NK-92 (cell line): ENCODE results near the gene KRTAP5-6.
"Not testable (repeated sequence)": the region's sequence is repeated elsewhere in the genome, so short reads cannot be mapped to it uniquely, and the experiment has no call there.

Source experiments
- DNase-seq: peaks from one replicate; lab custom pipeline; 2025; ENCODE audit not compliant: unreplicated experiment; lab: John Stamatoyannopoulos, UW

Gene KRTAP5-6

DNA sequence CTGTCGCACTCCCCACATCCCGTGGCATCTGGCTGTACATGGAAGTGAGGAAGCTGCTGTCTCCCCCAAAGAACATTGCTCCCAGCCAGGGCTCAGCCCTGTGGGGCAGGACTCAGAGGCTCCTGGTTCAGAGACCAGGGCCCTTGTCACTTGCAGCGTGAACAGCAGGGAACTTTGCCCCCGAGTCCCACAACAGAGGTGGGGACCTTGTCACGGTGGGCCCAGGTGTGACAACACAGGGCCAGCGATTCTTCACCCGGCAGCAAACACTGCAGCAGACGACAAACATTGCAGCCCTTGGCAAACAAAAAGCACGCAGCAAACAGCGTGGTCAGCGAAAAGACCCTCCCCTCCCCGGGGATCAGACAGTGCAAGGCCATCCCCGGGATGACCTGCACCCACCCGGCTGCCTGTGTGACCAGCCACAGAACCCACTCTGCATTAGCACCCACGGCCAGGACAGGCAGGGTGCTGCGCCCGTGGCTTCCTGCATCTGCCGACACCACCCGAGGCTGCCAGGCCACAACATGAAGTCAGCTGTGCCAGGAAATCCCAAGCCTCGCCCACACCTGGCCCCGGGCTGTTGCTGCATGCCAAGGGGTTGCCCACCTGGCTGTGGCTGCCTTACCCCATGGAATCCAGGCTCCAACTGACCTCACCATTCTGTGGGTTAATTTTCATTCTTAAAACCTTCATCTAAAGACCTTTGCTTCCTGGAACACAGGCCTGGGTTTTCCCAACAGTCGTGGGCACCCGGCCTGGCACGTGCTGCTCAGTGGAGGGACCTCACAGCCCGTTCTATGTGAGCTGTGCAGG, 35.3 kb upstream of the KRTAP5-6 start:
- not testable (repeated sequence) for DNase-seq

DNA sequence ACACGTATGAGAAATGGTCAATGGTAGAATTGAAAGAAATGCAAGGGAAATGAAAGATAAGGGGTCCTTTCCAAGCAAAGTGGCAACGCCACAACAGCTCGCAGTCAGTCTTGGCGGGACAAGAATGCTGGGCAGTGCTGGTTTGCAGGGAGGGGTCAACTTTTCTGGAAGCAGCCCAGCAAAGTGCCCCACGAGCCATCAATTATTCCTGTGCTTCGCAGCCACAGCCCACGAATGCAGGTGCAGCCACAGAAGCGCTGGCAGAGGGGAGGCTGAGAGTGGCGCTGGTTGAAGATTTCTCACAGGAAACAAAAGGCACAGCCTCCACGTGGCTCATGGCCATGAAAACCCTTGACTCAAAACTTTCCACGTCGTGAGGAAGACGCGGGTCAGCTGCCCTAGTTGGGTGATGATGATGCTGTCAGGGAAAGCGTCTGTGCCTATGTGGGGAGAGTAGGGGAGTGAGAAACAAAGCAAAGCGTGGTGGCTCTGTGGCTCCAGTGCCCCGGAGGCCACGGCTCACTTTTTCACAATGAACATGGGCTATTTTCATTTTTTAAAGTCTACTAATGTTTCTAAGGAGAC, 34.2 kb upstream of the KRTAP5-6 start:
- DNase-seq = not testable (repeated sequence)

DNA sequence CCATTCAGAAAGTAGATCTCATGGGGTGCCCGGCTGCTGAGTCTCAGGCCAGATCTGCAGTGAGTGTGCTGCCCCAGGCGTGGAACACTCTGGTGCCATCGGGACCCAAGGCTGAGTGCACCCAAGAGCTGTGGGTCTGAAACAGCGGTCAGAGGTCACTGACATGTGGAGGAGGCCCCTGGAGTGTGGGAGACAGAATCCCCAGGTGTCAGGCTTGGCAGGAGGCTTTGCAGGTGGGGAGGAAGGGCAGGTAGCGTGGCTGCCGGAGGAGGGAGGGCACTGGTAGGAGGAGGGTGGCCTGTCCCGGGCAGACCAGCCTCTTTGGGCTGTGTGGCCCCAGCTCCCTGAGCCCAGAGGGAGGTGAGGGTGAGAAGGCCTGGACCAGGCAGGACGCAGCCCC, 31.7 kb upstream of the KRTAP5-6 start:
- DNase-seq = no peak

GRCh38 chr11:1667121-1667850, 29.7 kb upstream of the KRTAP5-6 start:
- DNase-seq = no peak

GRCh38 chr11:1667906-1668305, 29.1 kb upstream of the KRTAP5-6 start:
- no peak for DNase-seq

DNA sequence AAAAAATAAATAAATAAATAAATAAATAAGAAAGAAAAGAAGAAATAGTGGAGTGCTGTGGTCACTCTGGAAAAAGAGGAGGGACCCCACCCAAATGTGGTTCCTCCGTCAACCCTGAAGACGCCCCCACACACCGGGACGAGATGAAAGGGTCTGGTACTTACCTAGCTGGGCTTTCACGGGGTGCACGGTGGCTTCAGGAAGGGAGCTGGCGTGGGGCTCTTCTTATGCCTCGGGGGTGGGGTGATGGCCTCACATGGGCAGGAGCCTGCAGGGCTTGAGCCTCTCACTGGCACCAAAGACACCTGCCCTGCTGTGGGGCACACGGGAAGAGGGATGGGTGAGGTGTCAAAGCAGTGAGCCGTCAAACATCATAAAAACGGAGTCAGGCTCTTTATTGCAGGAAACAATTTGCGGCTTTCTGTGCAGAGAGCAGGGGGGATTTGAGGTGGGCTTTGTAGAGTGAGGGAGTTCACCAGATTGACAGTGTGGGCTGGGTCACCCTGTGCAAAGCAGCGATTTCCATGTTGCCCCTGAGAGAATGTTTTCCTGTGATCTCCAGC, 28.0 kb upstream of the KRTAP5-6 start:
- no peak for DNase-seq

DNA sequence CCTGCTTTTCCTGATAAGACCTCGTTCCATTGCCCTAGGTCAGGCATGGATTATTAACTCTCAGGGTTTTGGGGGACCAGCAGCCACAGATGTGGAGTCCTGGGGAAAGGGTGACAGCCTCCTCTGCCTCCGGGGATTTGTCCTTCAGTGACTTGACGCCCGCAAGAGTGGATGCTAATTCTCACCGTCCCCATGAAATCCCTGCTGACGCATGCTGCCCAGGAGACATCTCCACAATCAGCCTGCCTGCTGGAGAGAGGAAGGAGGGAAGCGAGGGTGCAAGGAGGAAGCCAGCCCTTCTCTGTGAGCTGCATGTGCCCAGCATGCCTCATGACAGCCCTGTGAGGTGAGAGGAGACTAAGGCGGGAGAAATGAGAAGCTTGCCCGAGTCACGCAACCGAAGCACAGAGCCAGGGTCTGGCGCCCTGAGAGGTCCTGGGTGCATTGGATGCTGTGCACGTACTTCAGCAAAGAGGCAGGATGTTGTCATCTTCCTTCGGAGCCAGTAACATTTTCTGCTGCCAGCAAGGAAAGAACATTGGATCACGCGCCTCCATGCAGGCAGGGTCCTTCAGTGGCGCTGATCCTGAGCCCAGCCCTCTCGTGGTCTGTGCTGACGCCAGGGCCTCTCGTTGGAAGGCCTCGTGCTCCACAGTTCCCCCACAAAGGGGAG, 27.3 kb upstream of the KRTAP5-6 start:
- no peak for DNase-seq

GRCh38 chr11:1670457-1670856, 26.5 kb upstream of the KRTAP5-6 start:
- DNase-seq = not testable (repeated sequence)

DNA sequence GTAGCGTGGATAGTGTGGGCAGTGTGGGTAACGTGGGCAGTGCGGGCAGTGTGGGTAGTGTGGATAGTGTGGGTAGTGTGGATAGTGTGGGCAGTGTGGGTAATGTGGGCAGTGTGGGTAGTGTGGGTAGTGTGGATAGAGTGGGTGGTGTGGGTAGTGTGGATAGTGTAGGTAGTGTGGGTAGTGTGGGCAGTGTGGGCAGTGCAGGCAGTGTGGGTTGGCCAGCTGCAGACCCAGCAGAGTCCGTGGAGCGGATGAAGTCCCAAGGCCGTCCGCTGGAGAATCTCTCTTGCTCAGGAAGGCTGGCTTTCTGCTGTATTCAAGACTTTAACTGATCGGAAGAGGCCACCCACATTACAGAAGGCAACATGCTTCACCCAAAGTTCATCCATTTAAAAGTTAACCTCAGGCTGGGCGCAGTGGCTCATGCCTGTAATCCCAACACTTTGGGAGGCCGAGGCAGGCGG, 26.1 kb upstream of the KRTAP5-6 start:
- no peak for DNase-seq

GRCh38 chr11:1671658-1672057, 25.3 kb upstream of the KRTAP5-6 start:
- DNase-seq = no peak

DNA sequence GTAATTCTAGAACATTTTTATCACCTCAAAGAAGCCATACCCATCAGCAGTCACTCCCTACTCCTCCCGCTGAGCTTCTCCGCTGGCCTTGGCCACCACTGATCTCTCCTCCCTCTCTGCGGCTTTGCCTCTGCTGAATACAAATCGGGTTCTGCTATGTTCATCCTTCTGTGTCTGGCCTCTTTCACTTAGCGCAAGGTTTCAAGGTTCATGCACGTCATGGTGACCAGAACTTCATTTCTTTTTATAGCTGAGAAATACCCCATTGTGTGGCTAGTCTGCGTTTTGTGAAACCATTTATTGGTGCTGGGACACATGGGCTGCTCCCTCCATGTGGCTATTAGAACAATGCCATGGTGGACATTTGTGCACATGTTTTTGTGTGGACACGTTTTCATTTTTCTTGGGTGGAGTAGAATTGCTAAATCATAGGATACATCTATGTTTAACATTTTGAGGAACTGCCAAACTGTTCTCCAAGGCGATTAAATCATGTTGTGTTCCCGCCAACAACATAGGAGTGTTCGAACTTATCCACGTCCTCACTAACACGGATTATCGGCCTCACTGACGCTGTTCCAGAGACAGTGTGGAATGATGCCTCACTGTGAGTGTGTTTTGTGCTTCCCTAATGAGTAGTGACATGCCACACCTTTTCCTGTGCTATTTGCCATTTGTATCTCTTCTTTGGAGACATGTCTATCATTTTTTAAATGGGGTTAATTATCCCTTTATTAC, 24.2 kb upstream of the KRTAP5-6 start:
- no peak for DNase-seq

DNA sequence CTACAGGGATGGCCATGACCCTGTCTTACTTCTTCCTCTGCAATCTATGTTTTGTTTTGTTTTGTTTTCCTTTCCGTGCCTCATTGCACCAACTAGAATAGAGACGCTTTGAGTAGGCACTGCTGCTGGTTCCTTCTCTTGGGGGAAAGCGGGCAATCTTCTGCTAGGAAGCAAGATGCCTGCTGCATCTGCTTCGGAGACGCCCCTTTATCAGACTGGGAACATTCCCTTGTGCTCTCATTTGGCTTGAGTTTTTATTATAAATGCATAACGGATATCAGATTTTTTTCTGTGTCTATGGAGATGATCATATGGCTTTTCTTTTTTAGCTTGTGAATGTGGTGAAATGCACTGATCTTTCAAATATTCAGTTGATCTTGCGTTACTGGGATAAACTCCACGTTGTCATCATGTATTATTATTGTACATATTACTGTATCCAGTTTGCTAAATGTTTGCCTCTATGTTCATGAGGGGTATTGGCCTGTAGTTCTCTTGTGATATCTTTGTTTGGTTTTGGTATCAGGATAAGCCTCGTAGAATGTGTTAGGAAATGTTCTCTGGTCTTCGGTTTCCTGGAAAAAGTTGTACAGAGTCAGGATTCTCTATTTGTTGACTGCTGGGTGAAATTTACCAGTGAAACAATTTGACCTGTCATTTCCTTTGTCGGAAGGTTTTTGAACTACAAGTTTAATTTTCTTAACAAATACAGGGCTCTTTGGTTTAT, 23.4 kb upstream of the KRTAP5-6 start:
- DNase-seq = no peak

- DNase-seq = no peak
Measured at GRCh38 chr11:1674173-1675131, 22.5 kb upstream of the KRTAP5-6 start.

- no peak for DNase-seq
Measured at GRCh38 chr11:1675536-1676228, 21.3 kb upstream of the KRTAP5-6 start.

GRCh38 chr11:1676229-1676740, 20.7 kb upstream of the KRTAP5-6 start:
- DNase-seq = no peak

GRCh38 chr11:1679881-1680280, 17.1 kb upstream of the KRTAP5-6 start:
- DNase-seq = no peak

GRCh38 chr11:1682225-1682905, 14.6 kb upstream of the KRTAP5-6 start:
- DNase-seq = no peak
